ENCODE results near the gene PDGFD.

GRCh38 chr11:103997082-103997481 is 166.9 kb downstream of the PDGFD start:
- TF ChIP-seq CTCF (optimal IDR thresholded peaks at IDR 0.05 in 1 of 3, IDR thresholded peaks at IDR 0.05 in 1 of 3, conservative IDR thresholded peaks at IDR 0.05 in 1 of 3; ENCODE audit: extremely low read depth in 1 of 3, insufficient read depth in 2 of 3, low read length in 3 of 3): no peak
- TF ChIP-seq EZH2 (IDR thresholded peaks at IDR 0.05; ENCODE audit: low read length): no peak
